ENCODE measurements around the gene OSER1. TPM values are rescaled to one million over a fixed set of nuclear protein-coding genes. Genes with fewer than 3 reads are reported as not detected.

OSER1 gene
- total RNA-seq, 1 donor from 2014 or later, result 18.1 TPM

DNA sequence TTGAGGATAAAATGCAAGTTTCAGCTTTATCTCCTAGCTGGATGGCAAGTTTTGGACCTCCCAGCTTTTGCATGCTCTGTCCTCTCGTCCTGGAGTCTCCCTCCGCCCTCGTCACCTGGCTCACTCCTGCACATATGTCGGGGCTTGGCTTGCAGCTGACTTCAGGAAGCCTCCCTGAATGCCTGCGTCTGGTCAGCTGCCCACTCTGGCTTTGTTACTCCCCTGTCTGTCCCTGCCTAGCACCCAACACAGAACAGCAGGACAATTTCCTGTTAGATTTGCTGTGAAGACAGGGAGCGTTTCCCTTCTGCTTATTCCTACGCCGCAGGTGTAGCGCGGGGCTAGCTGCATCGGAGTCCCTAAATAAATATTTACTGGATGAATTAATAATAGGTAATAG is 29.0 kb downstream of the OSER1 start:
- intact Hi-C loops (cut with micrococcal nuclease), result no loop called here

- intact Hi-C loops (cut with micrococcal nuclease), result no loop called here
Observed at GRCh38 chr20:44180814-44181213, 29.8 kb downstream of the OSER1 start.

GRCh38 chr20:44176833-44177534 is 33.6 kb downstream of the OSER1 start:
- intact Hi-C loops (cut with micrococcal nuclease), result no loop called here

DNA sequence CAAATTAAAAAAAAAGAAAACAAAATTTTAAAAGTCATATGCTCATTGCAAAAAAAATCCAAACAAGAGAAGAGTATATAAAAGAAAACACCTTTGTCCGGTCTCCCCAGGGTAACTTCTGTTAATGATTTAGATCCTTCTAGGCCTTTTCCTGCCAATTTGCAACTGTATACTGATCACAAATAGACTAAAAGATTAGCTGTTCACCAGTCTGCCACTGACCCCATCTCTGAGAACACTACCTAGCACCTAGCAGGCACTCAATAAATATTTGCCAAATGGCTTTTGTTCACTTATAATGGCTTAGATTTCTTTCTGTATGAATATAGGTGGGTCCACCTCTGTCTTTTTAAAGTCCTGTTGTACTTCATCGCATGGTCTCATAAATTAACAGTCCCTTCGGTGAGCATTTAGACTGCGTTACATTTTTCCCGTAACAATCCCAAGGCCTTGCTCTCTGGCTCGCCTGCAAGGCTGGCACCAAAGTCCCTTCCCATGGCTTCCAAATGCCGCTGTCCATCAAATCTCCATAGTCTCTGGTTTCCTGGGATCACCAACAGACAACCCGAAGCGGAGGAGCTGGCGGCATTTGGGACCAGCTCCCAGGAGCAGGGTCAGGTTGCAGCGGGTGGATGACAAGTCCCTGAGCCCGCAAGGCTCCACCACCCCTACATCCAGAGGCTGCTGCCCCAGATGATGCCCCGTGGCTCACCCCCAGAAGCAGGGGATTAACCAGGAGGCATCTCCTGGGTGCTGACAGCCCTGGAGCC is 35.4 kb downstream of the OSER1 start:
- intact Hi-C loops (cut with micrococcal nuclease), result no loop called here

- intact Hi-C loops (cut with micrococcal nuclease), result no loop called here
Observed at GRCh38 chr20:44173846-44174245, 36.7 kb downstream of the OSER1 start.

- intact Hi-C loops (cut with micrococcal nuclease), result no loop called here
Observed at GRCh38 chr20:44173116-44173515, 37.5 kb downstream of the OSER1 start.

DNA sequence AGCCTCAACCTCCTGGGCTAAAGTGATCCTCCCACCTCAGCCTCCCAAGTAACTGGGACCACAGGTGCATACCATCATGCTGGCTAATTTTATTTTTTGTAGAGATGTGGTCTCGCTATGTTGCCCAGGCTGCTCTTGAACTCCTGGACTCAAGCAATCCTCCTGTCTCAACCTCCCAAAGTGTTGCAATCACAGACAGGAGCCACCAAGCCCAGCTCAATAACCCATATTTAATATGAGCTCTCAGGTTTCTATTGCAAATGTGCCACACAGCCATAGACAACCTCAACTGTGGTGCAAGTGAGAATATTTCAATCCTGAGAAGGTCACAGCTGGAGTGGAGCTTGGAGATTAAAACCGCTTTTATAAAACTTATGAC is 38.0 kb downstream of the OSER1 start:
- intact Hi-C loops (cut with micrococcal nuclease), result no loop called here

GRCh38 chr20:44171775-44172571 is 38.6 kb downstream of the OSER1 start:
- intact Hi-C loops (cut with micrococcal nuclease), result no loop called here

GRCh38 chr20:44170816-44171410 is 39.7 kb downstream of the OSER1 start:
- intact Hi-C loops (cut with micrococcal nuclease), result no loop called here

DNA sequence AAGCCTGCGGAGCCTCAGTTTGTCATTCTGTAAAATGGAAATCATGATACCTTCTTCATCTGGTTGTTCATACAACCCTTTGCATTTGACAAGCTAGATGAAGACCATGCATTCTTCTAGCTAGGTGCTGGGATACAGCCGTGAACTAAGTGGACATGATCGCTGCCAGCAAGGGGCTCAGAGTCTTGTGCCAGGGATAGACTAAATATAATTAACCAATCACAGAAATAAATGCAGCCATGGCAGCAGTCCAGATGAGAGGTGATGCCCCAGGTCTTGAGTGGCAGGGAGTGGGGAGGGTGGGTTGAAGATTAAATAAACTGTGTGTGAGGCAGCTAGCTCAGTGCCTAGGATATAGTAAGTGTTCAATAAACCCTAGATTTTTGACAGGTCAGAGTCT is 42.8 kb downstream of the OSER1 start:
- intact Hi-C loops (cut with micrococcal nuclease), result no loop called here

- intact Hi-C loops (cut with micrococcal nuclease), result no loop called here
Observed at GRCh38 chr20:44166477-44166876, 44.1 kb downstream of the OSER1 start.

- intact Hi-C loops (cut with micrococcal nuclease), result no loop called here
Observed at GRCh38 chr20:44166008-44166407, 44.6 kb downstream of the OSER1 start.

DNA sequence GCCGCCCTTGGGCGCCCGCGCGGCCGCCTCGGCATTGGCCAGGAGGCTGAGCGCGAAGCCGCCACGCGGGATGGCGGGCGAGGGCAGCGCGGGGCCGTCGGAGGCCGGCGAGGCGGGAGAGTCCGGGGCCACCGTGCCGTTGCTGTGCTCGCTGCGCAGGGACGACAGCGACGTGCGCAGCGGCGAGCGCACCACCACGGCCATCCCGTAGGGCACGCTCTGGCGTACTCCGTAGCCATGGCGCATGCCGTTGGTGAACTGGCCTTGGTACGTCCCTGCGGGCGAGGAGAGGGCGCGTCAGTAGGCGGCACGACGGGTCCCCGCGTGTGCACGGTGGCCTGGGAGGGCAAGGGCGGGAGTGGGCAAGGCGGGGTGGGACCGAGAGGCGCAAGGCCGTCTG is 50.4 kb downstream of the OSER1 start:
- intact Hi-C loops (cut with micrococcal nuclease), result no loop called here

DNA sequence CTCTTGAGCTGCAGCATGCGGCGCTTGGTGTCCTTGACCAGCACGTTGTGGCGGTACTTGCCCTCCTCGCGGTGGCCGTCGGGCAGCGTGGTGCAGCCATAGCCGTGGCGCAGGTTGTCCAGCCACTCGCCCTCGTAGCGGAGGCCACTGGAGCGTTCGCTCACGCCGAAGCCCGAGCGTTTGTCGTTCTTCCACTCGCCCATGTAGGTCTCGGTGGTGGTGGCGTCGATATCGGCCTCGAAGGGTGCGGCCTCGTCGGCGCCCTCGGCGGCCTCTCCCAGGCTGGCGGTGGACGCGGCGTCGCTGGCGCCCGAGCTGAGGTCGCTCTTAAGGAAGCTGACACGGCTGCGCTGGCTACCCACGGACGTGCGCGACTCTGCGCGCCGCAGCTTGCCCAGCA is 50.9 kb downstream of the OSER1 start:
- intact Hi-C loops (cut with micrococcal nuclease), result no loop called here

- intact Hi-C loops (cut with micrococcal nuclease), result no loop called here
Observed at GRCh38 chr20:44159125-44159524, 51.4 kb downstream of the OSER1 start.

GRCh38 chr20:44157061-44157460 is 53.5 kb downstream of the OSER1 start:
- intact Hi-C loops (cut with micrococcal nuclease), result no loop called here

- intact Hi-C loops (cut with micrococcal nuclease), result no loop called here
Observed at GRCh38 chr20:44154521-44155001, 56.0 kb downstream of the OSER1 start.

- intact Hi-C loops (cut with micrococcal nuclease), result no loop called here
Observed at GRCh38 chr20:44153636-44154043, 56.9 kb downstream of the OSER1 start.

GRCh38 chr20:44151621-44152416 is 58.8 kb downstream of the OSER1 start:
- intact Hi-C loops (cut with micrococcal nuclease), result no loop called here

DNA sequence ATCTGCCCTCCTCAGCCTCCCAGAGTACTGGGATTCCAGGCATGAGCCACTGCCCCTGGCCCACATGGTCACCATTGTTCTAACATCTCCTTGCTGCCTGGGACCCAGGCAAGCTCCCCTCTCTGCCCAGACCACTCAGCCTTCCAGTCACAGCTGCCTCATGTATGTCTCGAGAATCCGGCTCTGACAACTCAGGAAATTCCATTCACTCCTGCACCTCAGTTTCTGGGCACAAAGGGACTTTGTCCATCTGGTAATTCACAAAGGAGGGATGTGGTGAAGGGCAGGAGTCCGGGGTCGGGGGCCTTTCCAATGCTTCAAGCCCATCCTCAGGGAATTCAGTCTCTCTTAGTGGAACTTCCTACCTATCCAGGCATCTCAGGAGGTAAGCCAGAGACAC is 64.3 kb downstream of the OSER1 start:
- intact Hi-C loops (cut with micrococcal nuclease), result no loop called here

Measured in T-helper 2 cell treated with Interferon-gamma antibody and Interleukin-4, amounts not matched to agents 100 ng/mL and 5 ng/mL, for 36 hours (primary cell).